HTR-8/SVneo (cell line): ENCODE data around the gene HOXA3.

ENCODE experiments used
- DNase-seq: peaks from one replicate; pipeline ENCODE4 v3.0.0; 2011; ENCODE audit warnings: low spot score, mixed read lengths; ENCODE audit not compliant: insufficient read length
- FAIRE-seq: peaks from 2 replicates; lab custom pipeline; 2011; peaks lifted over from hg19 to GRCh38; lab: Jason Lieb, UNC

HOXA3 gene

GRCh38 chr7:27108390-27109127, 43.8 kb downstream of the HOXA3 start:
- no peak for DNase-seq
- FAIRE-seq, result no peak

- FAIRE-seq (no peak), DNase-seq (no peak)
Measured at GRCh38 chr7:27107391-27108381, 44.7 kb downstream of the HOXA3 start.

- FAIRE-seq (no peak), DNase-seq (no peak)
Measured at GRCh38 chr7:27106901-27107240, 45.5 kb downstream of the HOXA3 start.

- DNase-seq (no peak), FAIRE-seq (no peak)
Measured at GRCh38 chr7:27106181-27106900, 46.0 kb downstream of the HOXA3 start.

GRCh38 chr7:27105301-27106031, 46.9 kb downstream of the HOXA3 start:
- no peak for DNase-seq
- FAIRE-seq, result no peak

- DNase-seq, result no peak
- no peak for FAIRE-seq
Measured at GRCh38 chr7:27104341-27105058, 47.9 kb downstream of the HOXA3 start.

GRCh38 chr7:27103489-27104226, 48.7 kb downstream of the HOXA3 start:
- DNase-seq (no peak), FAIRE-seq (no peak)

- FAIRE-seq (no peak), DNase-seq (no peak)
Measured at GRCh38 chr7:27102581-27103442, 49.6 kb downstream of the HOXA3 start, which contains the start of gene HOXA2. Gene HOXA2 (minus strand): TSS chr7:27102683. CDS start chr7:27102500, 183 bp downstream.

- DNase-seq (no peak), FAIRE-seq (no peak)
Measured at GRCh38 chr7:27101957-27102580, 50.3 kb downstream of the HOXA3 start.

GRCh38 chr7:27101171-27101956, 51.0 kb downstream of the HOXA3 start:
- DNase-seq, result no peak
- no peak for FAIRE-seq

- no peak for DNase-seq
- FAIRE-seq, result no peak
Measured at GRCh38 chr7:27100694-27101170, 51.7 kb downstream of the HOXA3 start.

- DNase-seq, result no peak
- no peak for FAIRE-seq
Measured at GRCh38 chr7:27099453-27100370, 52.7 kb downstream of the HOXA3 start.

GRCh38 chr7:27098578-27099451, 53.6 kb downstream of the HOXA3 start:
- FAIRE-seq, result no peak
- DNase-seq, result no peak
